GM18858 (cell line): ENCODE results near the gene MAP3K5.
A peak's percentile ranks its signal among the peaks of the same experiment; 100 is the strongest.

ENCODE experiments used
- ATAC-seq: cut with Tn5 transposase; IDR thresholded peaks from one replicate; pipeline ENCODE4 v1.9.1; 2021; ENCODE audit not compliant: unreplicated experiment

The MAP3K5 gene

GRCh38 chr6:136654086-136654485, 138.2 kb downstream of the MAP3K5 start:
- no peak for ATAC-seq

- no peak for ATAC-seq
These were observed 139.6 kb downstream of the MAP3K5 start for GRCh38 chr6:136652656-136653055.

GRCh38 chr6:136651982-136652381, 140.3 kb downstream of the MAP3K5 start:
- no peak for ATAC-seq

GRCh38 chr6:136647363-136647852, 144.9 kb downstream of the MAP3K5 start:
- ATAC-seq, result peak; percentile 68

GRCh38 chr6:136646377-136646776, 145.9 kb downstream of the MAP3K5 start:
- ATAC-seq, result no peak

GRCh38 chr6:136644597-136644952, 147.7 kb downstream of the MAP3K5 start:
- no peak for ATAC-seq

- no peak for ATAC-seq
These were observed 148.3 kb downstream of the MAP3K5 start for GRCh38 chr6:136643850-136644596.

GRCh38 chr6:136641873-136642465, 150.3 kb downstream of the MAP3K5 start:
- ATAC-seq, result no peak

- ATAC-seq, result no peak
These were observed 151.1 kb downstream of the MAP3K5 start for GRCh38 chr6:136641166-136641565.

- ATAC-seq, result no peak
These were observed 152.0 kb downstream of the MAP3K5 start for GRCh38 chr6:136640132-136640915.

- ATAC-seq, result no peak
These were observed 152.6 kb downstream of the MAP3K5 start for GRCh38 chr6:136639702-136640101.

- ATAC-seq, result no peak
These were observed 156.7 kb downstream of the MAP3K5 start for GRCh38 chr6:136635615-136636014.

- ATAC-seq, result no peak
These were observed 158.9 kb downstream of the MAP3K5 start for GRCh38 chr6:136633355-136633754.

- ATAC-seq, result no peak
These were observed 163.3 kb downstream of the MAP3K5 start for GRCh38 chr6:136628996-136629395.

- no peak for ATAC-seq
These were observed 165.1 kb downstream of the MAP3K5 start for GRCh38 chr6:136627191-136627590.

GRCh38 chr6:136625293-136625692, 167.0 kb downstream of the MAP3K5 start:
- no peak for ATAC-seq

- no peak for ATAC-seq
These were observed 167.9 kb downstream of the MAP3K5 start for GRCh38 chr6:136624347-136624746.

- no peak for ATAC-seq
These were observed 174.2 kb downstream of the MAP3K5 start for GRCh38 chr6:136618086-136618485.

GRCh38 chr6:136616527-136616926, 175.8 kb downstream of the MAP3K5 start:
- no peak for ATAC-seq

- ATAC-seq, result no peak
These were observed 177.3 kb downstream of the MAP3K5 start for GRCh38 chr6:136614994-136615393.

- ATAC-seq, result no peak
These were observed 177.9 kb downstream of the MAP3K5 start for GRCh38 chr6:136614350-136614749.

GRCh38 chr6:136613477-136613876, 178.8 kb downstream of the MAP3K5 start:
- no peak for ATAC-seq
